Measurements from ENCODE around the gene HOXB6. TPM values are rescaled to one million over a fixed set of nuclear protein-coding genes. Genes with fewer than 3 reads are reported as not detected.

HOXB6 gene
- total RNA-seq, 1 experiment from 2014 or later = 64.8 TPM

- Histone ChIP-seq H3K27me3 (ENCODE audit: insufficient read depth, low read length) (no peaks in the 10 kb centered on the region), H3K9me2 (ENCODE audit: insufficient read depth) (no peaks in the 10 kb centered on the region), H3K9me3 (ENCODE audit: control insufficient read depth in 1 of 2, insufficient read depth in 1 of 2, low read depth in 1 of 2, low read length in 2 of 2) (no peaks in the 10 kb centered on the region), H3K9ac (ENCODE audit: low read length) (no peak overlapping the region), H3K36me3 (ENCODE audit: control insufficient read depth in 1 of 2, insufficient read depth in 2 of 2, low read length in 2 of 2) (peaks cover 24 to 30% of the 10 kb centered on the region in 2 experiments; a peak in 3 of 4 replicates), H3K4me1 (ENCODE audit: control insufficient read depth in 1 of 2, insufficient read depth in 2 of 2, low read length in 2 of 2) (peaks cover 0 to 7% of the 10 kb centered on the region in 2 experiments; a peak in 2 of 4 replicates), H2AFZ (ENCODE audit: low read depth, low read length, poor library complexity, severe bottlenecking) (no peak overlapping the region), H4K20me1 (ENCODE audit: insufficient read depth) (no peaks in the 10 kb centered on the region), H3K4me2 (ENCODE audit: low read length) (no peak overlapping the region), H3K79me2 (ENCODE audit: insufficient read depth, low read length) (peaks cover 72% of the 10 kb centered on the region), H3K27ac (ENCODE audit: low read depth, low read length) (no peak overlapping the region), H3K4me3 (replicated peaks in 1 of 2; ENCODE audit: low read depth in 1 of 2, low read length in 2 of 2) (no peak overlapping the region)
- POLR2A ChIA-PET = no interaction called here
- no peak for DNase-seq (ENCODE audit: low read depth, low spot score)
- CTCF ChIA-PET = interaction anchor here (1.3 to 2.2 kb wide), 2 partner anchors 258 to 331 kb away, joined by 5 to 9 read pairs; no protein-coding TSS in a partner anchor
- no TSS peak for BruUV-seq (replicated peaks)
- TF ChIP-seq CBX3 (IDR thresholded peaks at IDR 0.05; ENCODE audit: low read depth) (no peak), ATF3 (IDR thresholded peaks at IDR 0.05) (no peak), RAD21 (IDR thresholded peaks at IDR 0.05; ENCODE audit: low read depth) (peak; percentile 41), CTCF (IDR thresholded peaks at IDR 0.05 in 2 of 3, conservative IDR thresholded peaks at IDR 0.05 in 1 of 3; ENCODE audit: borderline replicate concordance in 1 of 3, insufficient read depth in 1 of 3, low read depth in 2 of 3, low read length in 2 of 3) (peak in 2 of 3 experiments; percentile 33 to 39; a peak in 4 of 6 replicates), SIN3A (IDR thresholded peaks at IDR 0.05; ENCODE audit: low read depth) (no peak), YY1 (IDR thresholded peaks at IDR 0.05; ENCODE audit: extremely low read depth, insufficient replicate concordance, low read depth, low read length) (no peak), CEBPB (IDR thresholded peaks at IDR 0.05; ENCODE audit: low read depth) (no peak), EGR1 (IDR thresholded peaks at IDR 0.05; ENCODE audit: low read depth) (no peak), EZH2phosphoT487 (IDR thresholded peaks at IDR 0.05; ENCODE audit: borderline replicate concordance) (no peak), POLR2AphosphoS5 (IDR thresholded peaks at IDR 0.05; ENCODE audit: low read depth, low read length) (no peak), ZBTB33 (IDR thresholded peaks at IDR 0.05; ENCODE audit: extremely low read depth, insufficient replicate concordance, low read length) (no peak)
- intact Hi-C loops (cut with micrococcal nuclease) = no loop called here
- ATAC-seq = peak; percentile 33
- RAD21 ChIA-PET (ENCODE audit: low non-redundant PET in 1 of 2, low total read pairs in 2 of 2, uncharacterized antibody in 2 of 2, unreplicated experiment in 2 of 2) = interaction anchor here (0.6 to 1.3 kb wide), 4 partner anchors 93 to 378 kb away, joined by 3 to 5 read pairs (median 4); no protein-coding TSS in a partner anchor
Observed at GRCh38 chr17:48593840-48594537, 10.8 kb downstream of the HOXB6 start.
